Ovary (tissue), 3 donors: ENCODE results near the gene SCN9A.

Experiments used
- CTCF ChIP-seq, 3 donors: fragments of 450-650 bp in 2 of 3; fragments of 200-600 bp in 1 of 3; IDR thresholded peaks; one replicate each; pipeline versions ENCODE4 v1.5.1 to v1.8.0; 2016 to 2022; ENCODE audit warnings: antibody characterized with exemption in 3 of 3, mild to moderate bottlenecking in 1 of 3
- EP300 ChIP-seq: sonication (generic); formaldehyde crosslinking; IDR thresholded peaks from one replicate; pipeline ENCODE4 v1.6.1; 2017; ENCODE audit warnings: antibody characterized with exemption
- POLR2A ChIP-seq: fragments of 450-650 bp; IDR thresholded peaks from one replicate; pipeline ENCODE4 v1.6.1; 2017; ENCODE audit warnings: antibody characterized with exemption, mild to moderate bottlenecking, moderate library complexity
- donor health status: DM: no; HTN: no; CAD: no.

DNA sequence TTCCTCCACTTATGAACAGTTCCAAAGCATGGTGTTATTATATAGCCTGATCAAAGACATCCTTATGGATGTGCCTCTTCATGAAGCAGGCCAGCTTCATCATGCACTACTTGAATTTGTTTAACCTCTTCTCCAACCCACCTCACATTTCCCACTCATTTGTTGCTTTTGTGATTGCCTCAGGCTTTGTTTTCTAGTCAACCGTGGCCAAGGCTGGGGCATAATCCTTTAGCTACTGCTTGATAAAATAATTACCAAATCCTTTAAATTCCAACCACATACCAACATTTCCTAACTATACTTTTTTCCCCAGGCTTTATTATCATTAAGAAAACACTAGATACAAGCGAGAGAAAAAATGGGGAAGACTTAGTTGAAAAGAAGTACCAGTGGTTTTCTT lies 208.3 kb downstream of the SCN9A start:
- TF ChIP-seq CTCF (IDR thresholded peaks at IDR 0.05) = no peak
- no peak for TF ChIP-seq POLR2A
- no peak for TF ChIP-seq EP300
